GM18951 (cell line): ENCODE results near the gene ST6GALNAC6.
"Not testable (repeated sequence)": the region's sequence is repeated elsewhere in the genome, so short reads cannot be mapped to it uniquely, and the experiment has no call there.

Experiments
- POLR2A ChIP-seq: IDR thresholded peaks from 4 replicates; pipeline ENCODE4 v1.6.1; 2011; ENCODE audit warnings: mild to moderate bottlenecking; ENCODE audit not compliant: insufficient read length, insufficient read depth; ENCODE audit errors: extremely low read depth
- in situ Hi-C: fragments of 300-500 bp; cut with MboI; formaldehyde crosslinking; loops from one replicate; pipeline ENCODE4 v1.12.0; 2022; ENCODE audit warnings: low sequenced_read_pairs, mixed read lengths, inconsistent platforms; ENCODE audit not compliant: unreplicated experiment

Gene ST6GALNAC6

GRCh38 chr9:127838375-127839078 lies 60.9 kb downstream of the ST6GALNAC6 start:
- in situ Hi-C loops, result no loop called here
- TF ChIP-seq POLR2A, result no peak

- in situ Hi-C loops, result no loop called here
- TF ChIP-seq POLR2A, result no peak
Observed at GRCh38 chr9:127837346-127837745, 62.1 kb downstream of the ST6GALNAC6 start.

DNA sequence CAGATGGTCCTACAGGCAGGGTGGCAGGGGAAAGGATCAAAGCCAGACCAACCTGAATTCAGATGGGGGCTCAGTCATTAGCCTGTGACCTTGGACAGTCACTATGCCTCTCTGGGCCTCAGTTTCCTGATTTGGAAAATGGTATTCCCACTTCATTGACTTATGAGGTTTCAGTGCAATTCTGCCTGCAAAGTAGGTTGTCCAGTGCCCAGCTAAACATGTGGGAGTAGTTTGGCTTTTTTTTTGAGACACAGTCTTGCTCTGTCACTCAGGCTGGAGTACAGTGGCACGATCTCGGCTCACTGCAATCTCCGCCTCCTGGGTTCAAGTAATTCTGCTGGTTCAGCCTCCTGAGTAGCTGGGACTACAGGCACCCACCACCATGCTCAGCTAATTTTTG lies 62.8 kb downstream of the ST6GALNAC6 start:
- in situ Hi-C loops, result not testable (repeated sequence)

- in situ Hi-C loops, result no loop called here
- TF ChIP-seq POLR2A, result no peak
Observed at GRCh38 chr9:127835991-127836516, 63.3 kb downstream of the ST6GALNAC6 start.
